Suprapubic skin (tissue), 4 donors: ENCODE results near the gene RTBDN. TPM values are rescaled to one million over a fixed set of nuclear protein-coding genes. Genes with fewer than 3 reads are reported as not detected.

Experiments used
- DNase-seq, 2 donors: peaks; one replicate each; pipeline ENCODE4 v3.0.0-alpha.2; 2019; ENCODE audit warnings: low spot score in 2 of 2
- H3K27ac ChIP-seq: fragments of 200-600 bp; sonication (generic); one replicate; pipeline ENCODE4 v1.5.1; 2019
- H3K27me3 ChIP-seq: fragments of 200-600 bp; sonication (generic); one replicate; pipeline ENCODE4 v1.5.1; 2019
- H3K36me3 ChIP-seq: fragments of 200-600 bp; sonication (generic); one replicate; pipeline ENCODE4 v1.5.1; 2019
- H3K4me1 ChIP-seq: fragments of 200-600 bp; sonication (generic); one replicate; pipeline ENCODE4 v1.5.1; 2019
- H3K4me3 ChIP-seq: fragments of 200-600 bp; sonication (generic); one replicate; pipeline ENCODE4 v1.5.1; 2019; ENCODE audit warnings: mild to moderate bottlenecking
- H3K9me3 ChIP-seq: fragments of 200-600 bp; sonication (generic); one replicate; pipeline ENCODE4 v1.5.1; 2019
- EP300 ChIP-seq: sonication (generic); formaldehyde crosslinking; IDR thresholded peaks from one replicate; pipeline ENCODE4 v1.6.1; 2017; ENCODE audit warnings: antibody characterized with exemption
- POLR2A ChIP-seq, 2 donors: fragments of 450-650 bp; IDR thresholded peaks; one replicate each; pipeline ENCODE4 v1.6.1; 2017; ENCODE audit warnings: antibody characterized with exemption in 2 of 2, mild to moderate bottlenecking in 2 of 2, moderate library complexity in 2 of 2
- POLR2AphosphoS5 ChIP-seq, 3 donors: sonication (generic); formaldehyde crosslinking; IDR thresholded peaks; one replicate each; pipeline ENCODE4 v1.6.1; 2017; ENCODE audit warnings: antibody characterized with exemption in 3 of 3
- WGBS: methylation state at CpG from one replicate; pipeline ENCODE4 v1.1.5; 2018; 5-methylcytosine and 5-hydroxymethylcytosine counted together
- total RNA-seq, 4 donors: library from RNA; depleted of rRNA; stranded (reverse); fragments of >200 nt; gene quantifications; one replicate each; pipeline ENCODE4 v1.1.0, GENCODE V29; 2016
- TF ChIP-seq, protein P1 (sequence below), 2 donors: fragments of 200-600 bp in 1 of 2; fragments of 450-650 bp in 1 of 2; sonication (generic) in 1 of 2; IDR thresholded peaks; one replicate each; pipeline ENCODE4 v1.5.1; 2016 to 2019; ENCODE audit warnings: antibody characterized with exemption in 2 of 2, mild to moderate bottlenecking in 1 of 2, moderate library complexity in 1 of 2

RTBDN gene
- total RNA-seq, 4 donors from 2014 or later, result not detected

DNA sequence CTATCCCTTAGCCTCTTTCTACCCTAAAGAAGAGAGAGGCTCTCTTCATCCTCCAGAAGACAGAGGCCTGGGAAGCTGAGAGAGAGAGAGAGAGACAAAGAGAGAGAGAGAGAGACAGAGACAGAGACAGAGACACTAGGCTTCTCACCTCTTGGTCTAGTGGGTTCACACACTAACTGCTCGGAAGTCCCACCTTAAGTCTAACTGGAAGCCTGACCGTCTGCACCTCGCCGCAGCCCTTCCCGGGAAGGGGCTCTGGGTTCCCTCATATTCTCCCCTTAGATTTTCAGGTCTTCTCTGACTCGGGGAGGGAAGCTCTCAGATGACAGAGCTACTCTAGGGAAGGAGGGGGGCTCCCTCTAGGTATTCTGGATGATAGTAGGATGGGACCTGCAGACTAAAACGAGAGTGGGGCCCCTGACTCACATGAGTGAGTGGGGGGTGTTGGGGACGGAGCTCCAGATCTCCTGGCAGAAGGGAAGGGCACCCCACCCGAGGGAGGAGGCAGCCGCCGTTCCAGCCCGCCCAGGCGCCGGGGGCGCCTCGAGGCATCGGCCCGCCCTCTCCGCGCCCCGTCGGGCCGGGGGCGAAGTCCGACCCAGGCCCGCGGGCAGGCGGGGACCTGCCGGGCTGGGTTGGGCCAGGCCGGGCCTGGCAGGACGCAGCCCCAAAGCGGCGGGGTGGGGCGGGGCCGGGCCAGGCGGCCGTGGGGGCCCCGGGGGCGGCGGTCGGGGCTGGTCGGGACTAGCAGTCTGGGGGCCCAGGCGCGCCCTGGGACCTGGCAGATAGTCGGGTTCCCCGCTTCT, 45.1 kb downstream of the RTBDN start:
- H3K27ac ChIP-seq, result peak overlapping the region; percentile 97
- no peak for TF ChIP-seq POLR2AphosphoS5 (IDR thresholded peaks at IDR 0.05)
- TF ChIP-seq EP300, result no peak
- TF ChIP-seq, protein P1, sequence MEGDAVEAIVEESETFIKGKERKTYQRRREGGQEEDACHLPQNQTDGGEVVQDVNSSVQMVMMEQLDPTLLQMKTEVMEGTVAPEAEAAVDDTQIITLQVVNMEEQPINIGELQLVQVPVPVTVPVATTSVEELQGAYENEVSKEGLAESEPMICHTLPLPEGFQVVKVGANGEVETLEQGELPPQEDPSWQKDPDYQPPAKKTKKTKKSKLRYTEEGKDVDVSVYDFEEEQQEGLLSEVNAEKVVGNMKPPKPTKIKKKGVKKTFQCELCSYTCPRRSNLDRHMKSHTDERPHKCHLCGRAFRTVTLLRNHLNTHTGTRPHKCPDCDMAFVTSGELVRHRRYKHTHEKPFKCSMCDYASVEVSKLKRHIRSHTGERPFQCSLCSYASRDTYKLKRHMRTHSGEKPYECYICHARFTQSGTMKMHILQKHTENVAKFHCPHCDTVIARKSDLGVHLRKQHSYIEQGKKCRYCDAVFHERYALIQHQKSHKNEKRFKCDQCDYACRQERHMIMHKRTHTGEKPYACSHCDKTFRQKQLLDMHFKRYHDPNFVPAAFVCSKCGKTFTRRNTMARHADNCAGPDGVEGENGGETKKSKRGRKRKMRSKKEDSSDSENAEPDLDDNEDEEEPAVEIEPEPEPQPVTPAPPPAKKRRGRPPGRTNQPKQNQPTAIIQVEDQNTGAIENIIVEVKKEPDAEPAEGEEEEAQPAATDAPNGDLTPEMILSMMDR (IDR thresholded peaks at IDR 0.05), result no peak
- TF ChIP-seq POLR2A (IDR thresholded peaks at IDR 0.05), result peak in 1 of 2 donors; percentile 16
- peak in 1 of 2 donors; percentile 79 for DNase-seq
- 1% methylated on average over 7 of the region's 46 CpGs for WGBS
- no peaks in the 10 kb centered on the region for H3K9me3 ChIP-seq
- H3K4me3 ChIP-seq, result peak overlapping the region; percentile 88
- H3K27me3 ChIP-seq, result no peaks in the 10 kb centered on the region
- peaks cover 69% of the 10 kb centered on the region for H3K4me1 ChIP-seq
- H3K36me3 ChIP-seq, result no peaks in the 10 kb centered on the region

DNA sequence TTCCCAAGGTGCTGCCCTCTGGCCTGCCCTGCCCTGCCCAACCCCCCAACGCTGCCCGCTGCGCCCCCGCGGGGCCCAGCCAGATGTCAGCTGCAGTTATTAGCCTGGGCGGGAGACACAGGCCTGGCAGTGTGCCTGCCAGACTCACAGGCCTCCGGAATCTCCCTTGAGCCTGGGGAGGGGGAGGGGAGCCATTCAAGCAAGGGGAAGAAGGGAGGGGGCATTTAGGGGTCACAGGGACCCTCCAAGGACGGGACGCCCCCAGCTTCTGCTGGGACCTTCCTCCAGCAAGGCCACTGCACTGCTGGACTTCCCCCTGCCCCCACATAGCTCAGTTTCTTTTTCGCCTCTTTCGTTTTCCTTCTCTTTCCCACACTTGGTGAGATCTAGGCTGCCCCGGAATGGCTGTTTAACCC, 45.7 kb downstream of the RTBDN start:
- Histone ChIP-seq H3K36me3 (no peaks in the 10 kb centered on the region), H3K4me1 (peaks cover 69% of the 10 kb centered on the region), H3K27ac (peak overlapping the region; percentile 97), H3K9me3 (no peaks in the 10 kb centered on the region), H3K4me3 (peak overlapping the region; percentile 88), H3K27me3 (no peaks in the 10 kb centered on the region)
- TF ChIP-seq POLR2AphosphoS5 (IDR thresholded peaks at IDR 0.05), result no peak
- TF ChIP-seq EP300, result no peak
- peak in 1 of 2 donors; percentile 20 for TF ChIP-seq POLR2A (IDR thresholded peaks at IDR 0.05)
- WGBS, result 1% methylated on average over 11 of the region's 12 CpGs
- DNase-seq, result peak in 1 of 2 donors; percentile 90

DNA sequence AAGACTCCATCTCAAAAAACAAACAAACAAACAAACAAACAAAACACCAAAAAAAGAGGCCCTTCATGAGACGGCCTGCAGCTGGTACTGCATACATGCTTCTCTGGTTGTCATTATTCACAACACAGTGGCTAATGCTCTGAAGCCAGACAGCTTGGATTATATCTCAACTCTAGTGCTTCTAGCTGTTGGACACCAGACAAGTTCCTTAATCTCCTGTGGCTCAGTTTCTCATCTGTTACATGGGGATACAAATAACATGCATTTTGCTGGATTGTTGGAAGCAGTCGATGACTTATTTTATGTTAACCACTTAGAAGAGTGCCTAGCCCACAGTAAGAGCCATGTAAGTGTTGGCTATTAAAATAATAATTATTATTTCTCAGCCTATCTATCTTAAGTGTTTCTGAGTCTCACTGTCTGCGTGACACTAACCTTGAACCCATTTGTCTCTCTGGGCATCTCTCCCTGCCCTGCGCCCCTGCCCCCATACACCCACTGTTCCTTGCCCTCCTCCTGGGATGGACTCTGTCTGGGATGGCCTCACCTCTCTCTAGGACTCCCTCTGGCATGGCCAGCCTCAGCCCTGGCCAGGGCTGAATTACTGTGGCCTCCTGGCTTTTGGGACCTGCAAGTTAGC, 46.2 kb downstream of the RTBDN start:
- no peaks in the 10 kb centered on the region for H3K27me3 ChIP-seq
- peaks cover 73% of the 10 kb centered on the region for H3K4me1 ChIP-seq
- DNase-seq, result no peak
- WGBS, result 33% methylated on average over 4 of the region's 4 CpGs
- no peaks in the 10 kb centered on the region for H3K9me3 ChIP-seq
- H3K27ac ChIP-seq, result peak overlapping the region; percentile 97
- H3K36me3 ChIP-seq, result no peaks in the 10 kb centered on the region
- TF ChIP-seq POLR2A (IDR thresholded peaks at IDR 0.05) (no peak), POLR2AphosphoS5 (IDR thresholded peaks at IDR 0.05) (no peak), EP300 (no peak)
- TF ChIP-seq, protein P1 (IDR thresholded peaks at IDR 0.05), result no peak
- peak overlapping the region; percentile 88 for H3K4me3 ChIP-seq

DNA sequence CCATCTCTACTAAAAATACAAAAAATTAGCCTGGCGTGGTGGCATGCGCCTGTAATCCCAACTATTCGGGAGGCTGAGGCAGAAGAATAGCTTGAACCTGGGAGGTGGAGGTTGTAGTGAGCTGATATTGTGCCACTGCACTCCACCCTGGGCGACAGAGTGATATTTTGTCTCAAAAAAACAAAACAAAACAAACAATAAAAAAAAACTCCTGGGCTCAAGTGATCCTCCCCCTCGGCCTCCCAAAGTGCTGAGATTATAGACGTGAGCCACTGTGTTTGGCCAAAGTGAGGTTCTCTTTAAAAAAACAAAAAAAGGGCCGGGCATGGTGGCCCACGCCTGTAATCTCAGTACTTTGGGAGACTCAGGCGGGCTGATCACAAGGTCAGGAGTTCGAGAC, 46.9 kb downstream of the RTBDN start:
- DNase-seq, result no peak
- TF ChIP-seq EP300, result no peak
- TF ChIP-seq POLR2A (IDR thresholded peaks at IDR 0.05), result no peak
- no peak for TF ChIP-seq POLR2AphosphoS5 (IDR thresholded peaks at IDR 0.05)
- TF ChIP-seq, protein P1 (IDR thresholded peaks at IDR 0.05), result no peak
- Histone ChIP-seq H3K4me1 (peaks cover 80% of the 10 kb centered on the region), H3K4me3 (no peak overlapping the region), H3K9me3 (no peaks in the 10 kb centered on the region), H3K27me3 (no peaks in the 10 kb centered on the region), H3K36me3 (no peaks in the 10 kb centered on the region), H3K27ac (peak overlapping the region; percentile 97)
- 70% methylated on average over 10 of the region's 10 CpGs for WGBS

DNA sequence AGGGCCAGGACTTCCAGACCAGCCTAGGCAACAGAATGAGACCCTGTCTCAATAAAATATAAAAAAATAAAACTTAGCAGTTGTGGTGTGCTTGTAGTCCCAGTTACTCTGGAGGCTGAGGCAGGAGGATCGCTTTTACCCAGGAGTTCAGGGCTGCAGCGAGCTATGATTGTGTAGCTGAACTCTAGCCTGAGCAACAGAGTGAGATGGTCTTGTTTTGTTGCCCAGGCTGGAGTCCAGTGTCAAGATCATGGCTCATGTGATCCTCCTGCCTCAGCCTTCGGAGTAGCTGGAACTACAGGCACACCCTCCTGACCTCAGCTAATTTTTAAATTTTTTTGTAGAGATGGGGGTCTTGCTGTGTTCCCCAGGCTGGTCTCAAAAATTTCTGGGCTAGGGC, 47.4 kb downstream of the RTBDN start:
- TF ChIP-seq POLR2AphosphoS5 (IDR thresholded peaks at IDR 0.05), result no peak
- TF ChIP-seq POLR2A (IDR thresholded peaks at IDR 0.05), result no peak
- TF ChIP-seq EP300, result no peak
- TF ChIP-seq, protein P1 (IDR thresholded peaks at IDR 0.05), result no peak
- Histone ChIP-seq H3K4me1 (peaks cover 85% of the 10 kb centered on the region), H3K27ac (peak overlapping the region; percentile 97), H3K9me3 (no peaks in the 10 kb centered on the region), H3K4me3 (peak overlapping the region; percentile 20), H3K36me3 (no peaks in the 10 kb centered on the region), H3K27me3 (no peaks in the 10 kb centered on the region)
- DNase-seq, result no peak
- 67% methylated on average over 3 of the region's 3 CpGs for WGBS
